NCI-H460 (cell line): ENCODE data around the gene SEMA3F. TPM values are rescaled to one million over a fixed set of nuclear protein-coding genes. Genes with fewer than 3 reads are reported as not detected.
A peak's percentile ranks its signal among the peaks of the same experiment; 100 is the strongest.

Experiments
- DNase-seq: peaks from one replicate; pipeline ENCODE4 v3.0.0-alpha.2; 2016; ENCODE audit warnings: low read depth; ENCODE audit errors: extremely low read depth
- polyA plus RNA-seq: library from polyadenylated mRNA; depleted of rRNA; stranded (reverse); fragments of >200 nt; gene quantifications from 2 replicates; pipeline ENCODE4 v1.2.3, GENCODE V29; 2014; cell fraction: nucleus; rRNA removed
- total RNA-seq: library from RNA; depleted of rRNA; stranded (reverse); fragments of >200 nt; shearing (Covaris generic); gene quantifications from 2 replicates; pipeline ENCODE4 v1.2.3, GENCODE V29; 2014; rRNA removed

Gene SEMA3F
- total RNA-seq = 4.4 and 5.4 TPM in 2 replicates
- 3.3 and 3.6 TPM in 2 replicates for polyA plus RNA-seq

- peak; percentile 34 for DNase-seq
These were observed at the start of gene SEMA3F for GRCh38 chr3:50154840-50155490. SEMA3F (plus strand) TSS chr3:50155324; CDS start chr3:50159623, 4,299 bp downstream.

- DNase-seq = no peak
These were observed 43.4 kb upstream of the SEMA3F start for GRCh38 chr3:50111757-50112156.

GRCh38 chr3:50112462-50112861 lies 42.7 kb upstream of the SEMA3F start:
- no peak for DNase-seq

GRCh38 chr3:50117120-50117519 lies 38.0 kb upstream of the SEMA3F start:
- DNase-seq = no peak

- no peak for DNase-seq
These were observed 36.9 kb upstream of the SEMA3F start for GRCh38 chr3:50118237-50118636.

GRCh38 chr3:50119786-50120185 lies 35.3 kb upstream of the SEMA3F start:
- DNase-seq = no peak

GRCh38 chr3:50120364-50121071 lies 34.6 kb upstream of the SEMA3F start:
- no peak for DNase-seq

GRCh38 chr3:50121072-50122032 lies 33.8 kb upstream of the SEMA3F start:
- DNase-seq = peak; percentile 68

GRCh38 chr3:50122071-50122470 lies 33.1 kb upstream of the SEMA3F start:
- DNase-seq = no peak

GRCh38 chr3:50122661-50123391 lies 32.3 kb upstream of the SEMA3F start:
- DNase-seq = no peak

GRCh38 chr3:50123394-50124051 lies 31.6 kb upstream of the SEMA3F start:
- no peak for DNase-seq

- no peak for DNase-seq
These were observed 30.9 kb upstream of the SEMA3F start for GRCh38 chr3:50124052-50124799.

GRCh38 chr3:50124800-50125178 lies 30.3 kb upstream of the SEMA3F start:
- no peak for DNase-seq

GRCh38 chr3:50125541-50126286 lies 29.4 kb upstream of the SEMA3F start:
- no peak for DNase-seq

- DNase-seq = no peak
These were observed 28.6 kb upstream of the SEMA3F start for GRCh38 chr3:50126287-50127211.

- no peak for DNase-seq
These were observed 27.9 kb upstream of the SEMA3F start for GRCh38 chr3:50127251-50127691.

- no peak for DNase-seq
These were observed 27.1 kb upstream of the SEMA3F start for GRCh38 chr3:50128001-50128400.
